AG04449 (cell line): ENCODE results near the gene FAM240B.

ENCODE experiments used
- CTCF ChIA-PET: fragments of 350-600 bp; formaldehyde crosslinking; extraction: SDS; loops from one replicate; lab custom pipeline; 2021; ENCODE audit warnings: antibody characterized with exemption; lab: Yijun Ruan, JAX
- POLR2A ChIA-PET: fragments of 400-600, 350-600 bp; formaldehyde crosslinking; extraction: SDS; loops from one replicate; lab custom pipeline; 2020; ENCODE audit warnings: antibody characterized with exemption, inconsistent platforms; lab: Yijun Ruan, JAX
- DNase-seq: peaks from one replicate; pipeline ENCODE4 v3.0.0-alpha.2; 2010; ENCODE audit warnings: low read depth, low spot score
- H3K4me3 ChIP-seq: 2 replicates; pipeline ENCODE4 v1.5.1; 2011; ENCODE audit warnings: low read depth, mild to moderate bottlenecking, control low read depth, low read length
- CTCF ChIP-seq: IDR thresholded peaks from one replicate; pipeline ENCODE4 v1.5.1; 2011; ENCODE audit warnings: mild to moderate bottlenecking, moderate library complexity, low read length, control low read depth, inconsistent platforms; ENCODE audit not compliant: insufficient read depth; ENCODE audit errors: missing control alignments

Gene FAM240B

GRCh38 chr9:38699337-38699736, 20.6 kb downstream of the FAM240B start:
- H3K4me3 ChIP-seq, result no peak overlapping the region
- no peak for DNase-seq
- POLR2A ChIA-PET, result no interaction called here
- TF ChIP-seq CTCF, result no peak
- CTCF ChIA-PET, result no interaction called here

GRCh38 chr9:38697776-38698300, 22.1 kb downstream of the FAM240B start:
- DNase-seq, result no peak
- H3K4me3 ChIP-seq, result no peak overlapping the region
- no peak for TF ChIP-seq CTCF
- CTCF ChIA-PET, result no interaction called here
- POLR2A ChIA-PET, result no interaction called here

GRCh38 chr9:38696999-38697398, 22.9 kb downstream of the FAM240B start:
- no peak overlapping the region for H3K4me3 ChIP-seq
- DNase-seq, result no peak
- no peak for TF ChIP-seq CTCF
- POLR2A ChIA-PET, result no interaction called here
- CTCF ChIA-PET, result no interaction called here

- TF ChIP-seq CTCF, result no peak
- H3K4me3 ChIP-seq, result no peak overlapping the region
- no peak for DNase-seq
- ChIA-PET POLR2A (no interaction called here), CTCF (no interaction called here)
Observed at GRCh38 chr9:38694676-38695075, 25.3 kb downstream of the FAM240B start.

- DNase-seq, result no peak
- no peak for TF ChIP-seq CTCF
- CTCF ChIA-PET, result no interaction called here
- no peak overlapping the region for H3K4me3 ChIP-seq
- POLR2A ChIA-PET, result no interaction called here
Observed at GRCh38 chr9:38692707-38693106, 27.2 kb downstream of the FAM240B start.

GRCh38 chr9:38690574-38690973, 29.4 kb downstream of the FAM240B start:
- no peak for TF ChIP-seq CTCF
- H3K4me3 ChIP-seq, result no peak overlapping the region
- no peak for DNase-seq
- POLR2A ChIA-PET, result no interaction called here
- CTCF ChIA-PET, result no interaction called here

GRCh38 chr9:38689678-38690077, 30.3 kb downstream of the FAM240B start:
- CTCF ChIA-PET, result no interaction called here
- DNase-seq, result no peak

More at GRCh38 chr9:38689678-38690077, 30.3 kb downstream of the FAM240B start:
- no peak for TF ChIP-seq CTCF
- H3K4me3 ChIP-seq, result no peak overlapping the region
- POLR2A ChIA-PET, result no interaction called here
